ENCODE measurements around the gene KIF5A.
"Not testable (repeated sequence)": the region's sequence is repeated elsewhere in the genome, so short reads cannot be mapped to it uniquely, and the experiment has no call there.

KIF5A gene

GRCh38 chr12:57549909-57550640, at the start of gene KIF5A:
KIF5A (plus strand) TSS chr12:57550044; CDS start chr12:57550272, 228 bp downstream.
- peak in 45 of 51 donors; percentile 5 to 69 (median 39) for DNase-seq

GRCh38 chr12:57500213-57500612, 49.6 kb upstream of the KIF5A start:
- no peak for DNase-seq

GRCh38 chr12:57502311-57502969, 47.4 kb upstream of the KIF5A start:
- DNase-seq: not testable (repeated sequence)

- DNase-seq: not testable (repeated sequence)
These were observed 43.3 kb upstream of the KIF5A start for GRCh38 chr12:57506541-57506940.

- DNase-seq: not testable (repeated sequence)
These were observed 42.0 kb upstream of the KIF5A start for GRCh38 chr12:57507796-57508195.

- DNase-seq: no peak
These were observed 38.7 kb upstream of the KIF5A start for GRCh38 chr12:57511161-57511560.

GRCh38 chr12:57511588-57512325, 38.1 kb upstream of the KIF5A start:
- no peak for DNase-seq

- DNase-seq: no peak
These were observed 37.2 kb upstream of the KIF5A start for GRCh38 chr12:57512665-57513064.

GRCh38 chr12:57513266-57513665, 36.6 kb upstream of the KIF5A start:
- DNase-seq: no peak

- not testable (repeated sequence) for DNase-seq
These were observed 36.2 kb upstream of the KIF5A start for GRCh38 chr12:57513677-57514076.

GRCh38 chr12:57514246-57514645, 35.6 kb upstream of the KIF5A start:
- DNase-seq: not testable (repeated sequence)

- peak in 1 of 51 donors; percentile 19 for DNase-seq
These were observed 35.0 kb upstream of the KIF5A start for GRCh38 chr12:57514720-57515407.

GRCh38 chr12:57515408-57515933, 34.4 kb upstream of the KIF5A start:
- DNase-seq: no peak

- DNase-seq: no peak
These were observed 33.8 kb upstream of the KIF5A start for GRCh38 chr12:57515934-57516541.

- no peak for DNase-seq
These were observed 33.2 kb upstream of the KIF5A start for GRCh38 chr12:57516617-57517153.

- no peak for DNase-seq
These were observed 32.7 kb upstream of the KIF5A start for GRCh38 chr12:57517187-57517586.

GRCh38 chr12:57517718-57518117, 32.1 kb upstream of the KIF5A start:
- not testable (repeated sequence) for DNase-seq

- DNase-seq: no peak
These were observed 31.5 kb upstream of the KIF5A start for GRCh38 chr12:57518176-57518919.

GRCh38 chr12:57518920-57519795, 30.7 kb upstream of the KIF5A start:
- DNase-seq: no peak
